ENCODE measurements around the gene PRSS2.
A peak's percentile ranks its signal among the peaks of the same experiment; 100 is the strongest.
"Not testable (repeated sequence)": the region's sequence is repeated elsewhere in the genome, so short reads cannot be mapped to it uniquely, and the experiment has no call there.

The PRSS2 gene

GRCh38 chr7:142759433-142759832 is 11.3 kb upstream of the PRSS2 start:
- DNase-seq (ENCODE audit: low spot score) = no peak

DNA sequence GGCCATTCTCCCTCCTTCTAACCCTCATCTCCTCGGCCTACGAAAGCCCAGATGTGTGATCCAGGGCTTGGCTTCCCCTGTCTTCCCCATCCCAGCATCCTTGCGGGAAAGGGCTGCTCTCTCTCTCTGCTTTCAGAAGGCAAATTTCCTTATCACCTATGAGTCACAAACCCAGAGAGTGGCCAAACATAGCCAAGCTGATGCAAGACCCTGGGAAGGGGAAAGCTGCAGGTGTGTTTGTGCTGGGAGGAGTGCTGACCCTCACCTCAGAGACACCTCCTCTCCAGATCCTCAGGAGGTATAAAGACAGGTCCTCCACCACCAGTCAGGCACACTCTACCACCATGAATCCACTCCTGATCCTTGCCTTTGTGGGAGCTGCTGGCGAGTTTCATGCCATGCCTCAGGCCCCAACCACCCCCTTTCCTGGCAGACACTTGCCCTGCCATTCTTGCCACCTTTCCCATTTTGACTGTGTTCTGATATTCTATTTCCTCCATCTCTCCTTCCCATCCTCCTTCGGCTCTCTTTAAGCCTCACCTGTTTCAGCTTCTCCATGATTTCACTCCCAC is 10.6 kb upstream of the PRSS2 start:
- DNase-seq (ENCODE audit: low spot score) = no peak

GRCh38 chr7:142761606-142762005 is 9.2 kb upstream of the PRSS2 start:
- DNase-seq (ENCODE audit: low spot score) = not testable (repeated sequence)

- DNase-seq (ENCODE audit: low spot score) = no peak
Measured at GRCh38 chr7:142762104-142762503, 8.7 kb upstream of the PRSS2 start.

- no peak for DNase-seq (ENCODE audit: low spot score)
Measured at GRCh38 chr7:142767451-142767850, 3.3 kb upstream of the PRSS2 start.

GRCh38 chr7:142767861-142768260 is 2.9 kb upstream of the PRSS2 start:
- DNase-seq (ENCODE audit: low spot score) = no peak

GRCh38 chr7:142768885-142769284 is 1.9 kb upstream of the PRSS2 start:
- not testable (repeated sequence) for DNase-seq (ENCODE audit: low spot score)

DNA sequence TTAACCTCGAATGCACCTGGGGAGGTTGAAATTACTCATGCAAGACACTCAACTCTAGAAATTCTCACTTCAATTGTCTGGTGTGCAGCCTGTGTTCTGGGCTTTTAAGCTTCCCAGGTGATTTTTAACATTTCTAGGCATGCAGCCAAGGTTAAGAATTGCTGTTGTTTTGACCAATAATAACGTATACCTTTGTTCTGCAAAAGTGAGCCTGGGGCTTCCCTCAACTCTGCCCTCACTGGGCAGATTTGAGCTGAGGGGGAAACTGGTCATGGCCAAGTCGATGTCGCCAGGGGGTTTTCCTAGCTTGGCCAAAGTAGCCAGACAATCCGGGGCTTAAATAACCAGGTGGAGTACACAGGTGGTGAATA is 568 bp downstream of the PRSS2 start:
- DNase-seq (ENCODE audit: low spot score) = no peak

DNA sequence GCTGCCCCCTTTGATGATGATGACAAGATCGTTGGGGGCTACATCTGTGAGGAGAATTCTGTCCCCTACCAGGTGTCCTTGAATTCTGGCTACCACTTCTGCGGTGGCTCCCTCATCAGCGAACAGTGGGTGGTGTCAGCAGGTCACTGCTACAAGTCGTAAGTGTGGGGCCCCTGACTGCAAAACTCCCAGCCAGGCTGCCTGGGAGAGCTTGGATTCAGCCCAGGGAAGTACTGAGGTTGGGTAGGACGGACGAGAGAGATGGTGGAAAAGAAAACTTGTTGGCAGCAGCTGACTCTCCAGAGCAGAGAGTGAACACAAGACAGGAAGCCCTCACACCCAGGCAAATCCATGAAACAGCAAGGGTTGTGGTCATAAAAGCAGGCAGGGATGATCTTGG is 1.3 kb downstream of the PRSS2 start:
- no peak for DNase-seq (ENCODE audit: low spot score)

GRCh38 chr7:142772673-142773072 is 1.9 kb downstream of the PRSS2 start:
- no peak for DNase-seq (ENCODE audit: low spot score)

DNA sequence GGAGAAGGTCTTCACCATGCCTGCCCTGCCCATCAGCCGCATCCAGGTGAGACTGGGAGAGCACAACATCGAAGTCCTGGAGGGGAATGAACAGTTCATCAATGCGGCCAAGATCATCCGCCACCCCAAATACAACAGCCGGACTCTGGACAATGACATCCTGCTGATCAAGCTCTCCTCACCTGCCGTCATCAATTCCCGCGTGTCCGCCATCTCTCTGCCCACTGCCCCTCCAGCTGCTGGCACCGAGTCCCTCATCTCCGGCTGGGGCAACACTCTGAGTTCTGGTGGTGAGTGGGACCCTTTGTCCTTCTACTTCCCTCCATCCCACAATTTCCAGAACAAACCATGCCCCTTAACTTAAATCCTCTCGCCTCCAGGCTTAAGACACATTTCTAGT is 2.5 kb downstream of the PRSS2 start:
- no peak for DNase-seq (ENCODE audit: low spot score)

DNA sequence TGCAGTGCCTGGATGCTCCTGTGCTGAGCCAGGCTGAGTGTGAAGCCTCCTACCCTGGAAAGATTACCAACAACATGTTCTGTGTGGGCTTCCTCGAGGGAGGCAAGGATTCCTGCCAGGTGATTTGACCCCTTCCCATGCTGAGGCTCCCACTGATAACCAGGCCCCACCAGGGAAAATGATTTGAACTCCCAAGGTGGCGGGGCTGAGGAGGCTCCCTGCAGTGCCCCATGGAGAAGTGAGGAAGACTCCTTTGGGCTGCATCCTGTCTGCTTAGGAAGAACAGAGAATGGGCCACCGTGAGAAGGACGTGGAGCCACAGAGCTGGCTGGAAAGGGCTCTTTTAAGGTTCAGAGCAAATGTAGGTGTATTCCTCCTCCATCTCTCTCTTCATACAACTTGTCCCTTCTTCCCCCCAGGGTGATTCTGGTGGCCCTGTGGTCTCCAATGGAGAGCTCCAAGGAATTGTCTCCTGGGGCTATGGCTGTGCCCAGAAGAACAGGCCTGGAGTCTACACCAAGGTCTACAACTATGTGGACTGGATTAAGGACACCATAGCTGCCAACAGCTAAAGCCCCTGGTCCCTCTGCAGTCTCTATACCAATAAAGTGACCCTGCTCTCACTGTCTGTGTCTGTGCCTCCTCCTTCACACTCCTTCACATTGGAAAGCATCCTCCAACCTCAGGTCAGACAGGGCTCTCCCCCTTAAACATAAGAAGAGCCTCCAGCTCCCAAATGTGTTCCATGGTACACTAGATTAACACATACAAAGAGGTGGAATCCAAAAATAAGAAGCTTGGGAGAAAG is 3.4 kb downstream of the PRSS2 start:
- DNase-seq (ENCODE audit: low spot score) = no peak

DNA sequence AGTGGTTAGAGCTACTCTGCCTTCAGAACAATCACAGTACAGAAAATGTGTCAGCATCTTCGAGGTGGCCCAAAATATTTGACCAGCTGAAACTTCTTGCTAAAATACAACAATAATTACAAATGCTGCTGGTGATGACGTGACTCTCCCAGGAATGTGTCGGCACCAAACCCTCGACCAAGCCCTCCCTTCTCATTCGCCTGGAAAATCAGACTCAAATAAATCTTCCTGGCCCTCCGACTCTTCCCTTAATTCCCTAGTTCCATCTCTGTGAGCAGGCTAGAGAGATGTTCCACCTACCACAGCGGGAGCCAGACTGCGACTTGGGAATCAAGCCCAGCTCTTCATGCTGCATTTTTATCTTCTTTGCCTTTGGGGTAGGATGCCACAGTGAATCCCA is 4.1 kb downstream of the PRSS2 start:
- no peak for DNase-seq (ENCODE audit: low spot score)

- not testable (repeated sequence) for DNase-seq (ENCODE audit: low spot score)
Measured at GRCh38 chr7:142775351-142776115, 4.8 kb downstream of the PRSS2 start.

- DNase-seq (ENCODE audit: low spot score) = no peak
Measured at GRCh38 chr7:142776206-142776844, 5.6 kb downstream of the PRSS2 start.

DNA sequence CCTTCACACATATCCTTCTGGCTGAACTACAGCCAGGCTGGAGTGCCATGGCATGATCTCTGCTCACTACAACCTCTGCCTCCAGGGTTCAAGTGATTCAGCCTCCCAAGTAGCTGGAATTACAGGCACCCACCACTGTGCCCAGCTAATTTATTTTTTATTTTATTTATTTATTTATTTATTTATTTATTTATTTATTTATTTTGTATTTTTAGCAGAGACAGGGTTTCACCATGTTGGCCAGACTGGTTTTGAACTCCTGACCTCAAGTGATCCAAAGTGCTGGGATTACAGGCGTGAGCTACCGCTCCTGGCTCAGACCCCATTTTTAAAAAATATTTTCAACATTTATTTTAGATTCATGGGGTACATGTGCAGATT is 6.1 kb downstream of the PRSS2 start:
- DNase-seq (ENCODE audit: low spot score) = not testable (repeated sequence)

DNA sequence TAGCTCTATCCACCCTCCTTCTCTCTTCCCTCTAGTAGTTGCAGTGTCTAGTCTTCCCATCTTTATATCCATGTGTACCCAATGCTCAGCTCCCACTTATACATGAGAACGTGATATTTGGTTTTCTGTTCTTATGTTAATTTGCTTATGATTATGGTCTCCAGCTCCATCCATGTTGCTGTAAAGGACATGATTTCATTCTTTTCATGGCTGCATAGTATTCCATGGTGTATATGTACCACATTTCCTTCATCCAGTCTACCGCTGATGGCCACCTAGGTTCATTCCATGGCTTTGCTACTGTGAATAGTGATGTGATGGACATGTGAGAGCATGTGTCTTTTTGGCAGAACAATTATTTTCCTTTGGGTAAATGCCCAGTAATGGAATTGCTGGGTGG is 6.5 kb downstream of the PRSS2 start:
- no peak for DNase-seq (ENCODE audit: low spot score)

GRCh38 chr7:142782922-142783900 is 12.4 kb downstream of the PRSS2 start:
- DNase-seq (ENCODE audit: low spot score) = peak; percentile 83

DNA sequence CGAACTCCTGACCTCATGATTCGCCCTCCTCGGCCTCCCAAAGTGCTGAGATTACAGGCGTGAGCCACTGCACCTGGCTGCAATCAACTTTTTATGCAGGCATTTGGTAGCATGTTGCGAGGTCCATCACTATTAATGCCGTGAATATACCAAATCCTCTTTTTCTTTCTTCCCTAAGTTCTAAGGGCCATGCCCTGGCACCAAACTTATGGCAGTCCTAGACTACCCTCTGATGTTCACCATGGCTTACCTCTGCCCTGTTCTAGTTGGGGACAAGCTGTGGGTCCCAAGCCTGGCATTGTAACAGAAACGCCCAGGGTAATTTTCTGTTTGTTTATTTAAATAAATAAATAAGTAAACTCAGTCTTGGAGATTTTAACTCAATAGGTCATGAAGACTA is 13.3 kb downstream of the PRSS2 start:
- DNase-seq (ENCODE audit: low spot score) = no peak

DNA sequence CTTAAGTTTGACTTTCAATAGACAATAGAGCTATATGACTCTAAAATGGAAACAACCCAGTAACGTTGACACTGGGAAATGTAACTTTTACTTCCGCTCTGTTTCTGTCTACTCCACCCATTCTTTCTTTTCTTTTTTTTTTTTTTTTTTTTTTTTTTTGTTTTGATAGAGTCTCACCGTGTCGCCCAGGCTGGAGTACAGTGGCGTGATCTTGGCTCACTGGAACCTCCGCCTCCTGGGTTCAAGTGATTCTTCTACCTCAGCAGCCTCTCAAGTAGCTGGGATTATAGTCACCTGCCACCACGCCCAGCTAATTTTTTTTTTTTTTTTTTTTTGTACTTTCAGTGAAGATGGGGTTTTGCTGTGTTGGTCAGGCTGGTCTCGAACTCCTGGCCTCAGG is 13.9 kb downstream of the PRSS2 start:
- no peak for DNase-seq (ENCODE audit: low spot score)

DNA sequence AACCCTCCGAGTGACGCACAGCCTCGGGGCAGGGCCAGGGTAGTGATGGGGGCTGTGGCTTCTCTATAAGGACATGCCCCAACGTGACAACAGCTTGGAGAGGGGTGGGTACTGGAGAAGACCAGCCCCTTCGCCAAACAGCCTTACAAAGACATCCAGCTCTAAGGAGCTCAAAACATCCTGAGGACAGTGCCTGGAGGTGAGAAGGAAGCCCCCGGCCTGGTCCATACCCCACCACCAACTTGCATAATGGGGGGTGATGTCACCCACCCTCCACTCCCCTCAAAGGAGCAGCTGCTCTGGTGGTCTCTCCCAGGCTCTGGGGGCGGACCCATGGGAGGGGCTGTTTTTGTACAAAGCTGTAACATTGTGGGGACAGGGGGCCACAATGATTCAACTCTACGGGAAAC is 15.1 kb downstream of the PRSS2 start:
- no peak for DNase-seq (ENCODE audit: low spot score)

All from germinal center (tissue), 1 donor.